Keratinocyte (primary cell): ENCODE measurements around the gene SCAMP2. TPM values are rescaled to one million over a fixed set of nuclear protein-coding genes. Genes with fewer than 3 reads are reported as not detected.

Experiments used
- DNase-seq: peaks from one replicate; pipeline ENCODE4 v3.0.0-alpha.2; 2011; ENCODE audit warnings: low read depth, missing footprints, low spot score
- FAIRE-seq: peaks from 2 replicates; lab custom pipeline; 2011; peaks lifted over from hg19 to GRCh38; lab: Jason Lieb, UNC
- H2AFZ ChIP-seq: 2 replicates; pipeline ENCODE4 v1.6.0; 2012; ENCODE audit warnings: low read length, control low read depth, inconsistent platforms; ENCODE audit not compliant: control insufficient read depth
- H3K27ac ChIP-seq: 2 replicates; pipeline ENCODE4 v1.5.1; 2011; ENCODE audit warnings: low read length; ENCODE audit not compliant: control insufficient read depth, insufficient read depth
- H3K27me3 ChIP-seq: 3 replicates; pipeline ENCODE4 v1.6.0; 2011; ENCODE audit warnings: low read length; ENCODE audit not compliant: control insufficient read depth, insufficient read depth; ENCODE audit errors: extremely low read depth
- H3K36me3 ChIP-seq, 2 experiments: 2 replicates in 1 of 2; 3 replicates in 1 of 2; pipeline ENCODE4 v1.5.1; 2011; ENCODE audit warnings: low read length in 2 of 2, mild to moderate bottlenecking in 1 of 2; ENCODE audit not compliant: control insufficient read depth in 2 of 2, insufficient read depth in 2 of 2; ENCODE audit errors: extremely low read depth in 1 of 2
- H3K4me1 ChIP-seq: 3 replicates; pipeline ENCODE4 v1.5.1; 2011; ENCODE audit warnings: low read length; ENCODE audit not compliant: control insufficient read depth, insufficient read depth; ENCODE audit errors: extremely low read depth
- H3K4me2 ChIP-seq: 3 replicates; pipeline ENCODE4 v1.6.0; 2011; ENCODE audit warnings: low read depth, low read length; ENCODE audit not compliant: control insufficient read depth, insufficient read depth; ENCODE audit errors: extremely low read depth
- H3K4me3 ChIP-seq, 3 experiments: fragments of 200-600 bp in 1 of 3; sonication (generic) in 1 of 3; 2 replicates in 2 of 3; 3 replicates in 1 of 3; pipeline ENCODE4 v1.5.1; 2011 to 2016; ENCODE audit warnings: low read length in 3 of 3, mild to moderate bottlenecking in 3 of 3, control low read depth in 2 of 3, inconsistent platforms in 1 of 3, low read depth in 1 of 3, mixed read lengths in 1 of 3, mixed run types in 1 of 3, moderate library complexity in 1 of 3; ENCODE audit not compliant: control insufficient read depth in 2 of 3, insufficient read depth in 2 of 3; ENCODE audit errors: extremely low read depth in 1 of 3
- H3K79me2 ChIP-seq: 2 replicates; pipeline ENCODE4 v1.6.0; 2012; ENCODE audit warnings: low read length; ENCODE audit not compliant: control insufficient read depth, insufficient read depth
- H3K9ac ChIP-seq: 3 replicates; pipeline ENCODE4 v1.6.0; 2011; ENCODE audit warnings: low read length; ENCODE audit not compliant: control insufficient read depth, insufficient read depth; ENCODE audit errors: extremely low read depth
- H3K9me1 ChIP-seq: 3 replicates; pipeline ENCODE4 v1.6.0; 2011; ENCODE audit warnings: low read length; ENCODE audit not compliant: control insufficient read depth, insufficient read depth; ENCODE audit errors: extremely low read depth
- H3K9me3 ChIP-seq: 2 replicates; pipeline ENCODE4 v1.5.1; 2012; ENCODE audit warnings: low read depth, low read length; ENCODE audit not compliant: control insufficient read depth
- H4K20me1 ChIP-seq: 3 replicates; pipeline ENCODE4 v1.6.0; 2011; ENCODE audit warnings: low read length; ENCODE audit not compliant: control insufficient read depth, insufficient read depth; ENCODE audit errors: extremely low read depth
- CTCF ChIP-seq, 3 experiments: IDR thresholded peaks in 1 of 3; conservative IDR thresholded peaks in 1 of 3; optimal IDR thresholded peaks in 1 of 3; 2 replicates in 2 of 3; 3 replicates in 1 of 3; pipeline versions ENCODE3 to v1.5.1; 2011; ENCODE audit warnings: low read length in 3 of 3, mild to moderate bottlenecking in 3 of 3, moderate library complexity in 2 of 3, control low read depth in 1 of 3, inconsistent platforms in 1 of 3; ENCODE audit not compliant: insufficient read depth in 2 of 3; ENCODE audit errors: extremely low read depth in 1 of 3
- EZH2 ChIP-seq: IDR thresholded peaks from one replicate; pipeline ENCODE4 v1.6.1; 2012; ENCODE audit warnings: inconsistent platforms, mild to moderate bottlenecking, low read length, moderate library complexity
- dilution Hi-C: fragments of 300-500 bp; cut with MboI; formaldehyde crosslinking; loops from one replicate; pipeline ENCODE4 v1.7.0; 2020; ENCODE audit warnings: low sequenced_read_pairs; ENCODE audit not compliant: extremely low pct_ligation_motif_present
- polyA plus RNA-seq, 5 experiments: library from polyadenylated mRNA; depleted of rRNA in 3 of 5; stranded (reverse) in 3 of 5; stranded (forward) in 1 of 5; unstranded in 1 of 5; fragments of >200 nt; gene quantifications; 1 replicate in 1 of 5; 2 replicates in 3 of 5; 3 replicates in 1 of 5; pipeline versions ENCODE4 v1.2.1 to v1.2.3, GENCODE V29; 2011 to 2012; ENCODE audit warnings: missing spikeins in 2 of 5, low read depth in 1 of 5, low replicate concordance in 1 of 5

Gene SCAMP2
- polyA plus RNA-seq, 1 donor (not counting 4 experiments of a cell fraction or from before 2014, with no cell fraction given): 72.8 TPM

- H3K4me3 ChIP-seq: no peak overlapping the region
- FAIRE-seq (no peak), DNase-seq (no peak)
- H3K9me1 ChIP-seq: no peaks in the 10 kb centered on the region
- no peak overlapping the region for H2AFZ ChIP-seq
- dilution Hi-C loops: no loop called here
- peaks cover 3% of the 10 kb centered on the region for H4K20me1 ChIP-seq
- H3K79me2 ChIP-seq: no peaks in the 10 kb centered on the region
- no peak overlapping the region for H3K27ac ChIP-seq
- TF ChIP-seq CTCF (optimal IDR thresholded peaks at IDR 0.05 in 1 of 3, IDR thresholded peaks at IDR 0.05 in 1 of 3, conservative IDR thresholded peaks at IDR 0.05 in 1 of 3; ENCODE audit: extremely low read depth in 1 of 3, insufficient read depth in 2 of 3, low read length in 3 of 3): no peak
- no peak for TF ChIP-seq EZH2
- peaks cover 2% of the 10 kb centered on the region in 2 experiments for H3K36me3 ChIP-seq
- H3K9me3 ChIP-seq: no peaks in the 10 kb centered on the region
- no peak overlapping the region for H3K4me2 ChIP-seq
- no peaks in the 10 kb centered on the region for H3K27me3 ChIP-seq
- peaks cover 7% of the 10 kb centered on the region for H3K4me1 ChIP-seq
- no peak overlapping the region for H3K9ac ChIP-seq
Measured at GRCh38 chr15:74809242-74809641, 63.9 kb downstream of the SCAMP2 start.

GRCh38 chr15:74808840-74809229 lies 64.3 kb downstream of the SCAMP2 start:
- no peak overlapping the region for H2AFZ ChIP-seq
- H3K4me1 ChIP-seq: peaks cover 7% of the 10 kb centered on the region
- no peaks in the 10 kb centered on the region for H3K27me3 ChIP-seq
- H3K9me1 ChIP-seq: no peaks in the 10 kb centered on the region
- H3K4me2 ChIP-seq: no peak overlapping the region
- peaks cover 3% of the 10 kb centered on the region for H4K20me1 ChIP-seq
- dilution Hi-C loops: no loop called here
- H3K36me3 ChIP-seq: peaks cover 3 to 6% of the 10 kb centered on the region in 2 experiments
- no peak for DNase-seq
- no peak for TF ChIP-seq EZH2
- peak in 2 of 3 experiments; percentile 6 to 12 for TF ChIP-seq CTCF (optimal IDR thresholded peaks at IDR 0.05 in 1 of 3, IDR thresholded peaks at IDR 0.05 in 1 of 3, conservative IDR thresholded peaks at IDR 0.05 in 1 of 3; ENCODE audit: extremely low read depth in 1 of 3, insufficient read depth in 2 of 3, low read length in 3 of 3)
- H3K9ac ChIP-seq: no peak overlapping the region
- no peaks in the 10 kb centered on the region for H3K79me2 ChIP-seq
- H3K27ac ChIP-seq: no peak overlapping the region
- H3K4me3 ChIP-seq: no peak overlapping the region
- no peak for FAIRE-seq
- H3K9me3 ChIP-seq: no peaks in the 10 kb centered on the region
